Stimulated activated CD4-positive, alpha-beta T cell treated with anti-CD3 and anti-CD28 coated beads, Interleukin-4, amount 100 ng/mL, for 1 hour (primary cell): ENCODE results near the gene MAPRE3.

ENCODE experiments used
- DNase-seq: peaks from one replicate; pipeline ENCODE4 v3.0.0-alpha.2; 2020

The MAPRE3 gene

GRCh38 chr2:26986576-26986975, 16.1 kb downstream of the MAPRE3 start:
- no peak for DNase-seq

DNA sequence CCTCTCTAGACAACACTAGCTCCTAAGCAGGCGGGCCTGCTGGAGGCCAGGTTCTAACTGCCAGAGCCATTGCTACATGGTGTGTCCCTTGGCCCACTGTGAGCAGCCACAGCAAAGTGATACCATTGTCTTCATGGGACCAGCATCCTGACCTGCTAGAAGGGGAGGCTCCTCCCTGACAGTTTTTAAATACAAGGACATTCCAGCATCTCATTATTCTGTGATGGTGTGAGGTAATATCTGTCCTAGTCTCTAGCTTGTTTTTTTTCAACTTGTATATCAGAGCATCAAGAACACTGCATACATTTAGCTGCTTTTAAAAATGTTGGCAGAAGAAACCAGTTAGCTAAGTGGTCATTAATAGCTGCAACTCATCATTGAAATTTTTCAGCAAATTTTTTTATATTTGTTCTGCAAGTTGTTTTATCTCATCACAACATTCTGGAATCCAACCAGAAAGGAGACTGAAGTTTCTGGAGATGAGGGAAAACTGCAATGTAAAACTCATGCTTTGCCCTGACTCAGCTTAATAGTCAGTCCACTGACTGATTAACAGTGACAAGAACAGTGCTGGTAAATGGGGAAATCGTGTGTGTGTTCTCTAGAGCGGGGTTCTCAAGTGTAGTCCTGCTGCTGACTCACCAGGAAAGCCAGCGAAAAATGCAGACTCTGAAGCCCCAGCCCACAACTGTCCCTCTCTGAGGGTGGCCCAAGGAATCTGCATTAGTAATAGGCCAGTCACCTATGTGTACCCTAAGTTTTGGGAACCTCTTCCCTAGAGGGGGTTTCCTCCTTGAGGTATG, 17.8 kb downstream of the MAPRE3 start:
- no peak for DNase-seq

DNA sequence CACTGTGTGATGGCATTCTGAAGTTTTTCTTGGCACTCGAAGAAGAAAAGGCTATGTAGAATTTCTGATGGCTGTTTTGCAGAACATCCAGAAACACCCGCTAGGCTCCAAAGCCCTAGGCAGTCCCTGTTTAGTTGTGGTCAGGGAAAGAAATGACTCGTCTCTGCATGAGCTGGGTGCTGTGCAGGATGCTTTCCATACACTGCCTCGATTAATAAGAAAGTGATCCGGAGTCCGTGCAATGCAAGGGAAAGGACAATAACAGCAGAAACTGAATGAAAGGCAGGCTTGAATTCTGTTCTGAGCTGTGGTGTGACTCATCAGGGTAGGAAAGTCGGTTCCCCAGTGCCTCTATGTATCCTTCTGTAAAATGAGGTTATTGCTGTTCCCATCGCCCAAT, 18.7 kb downstream of the MAPRE3 start:
- no peak for DNase-seq

GRCh38 chr2:26991717-26992116, 21.3 kb downstream of the MAPRE3 start:
- no peak for DNase-seq

DNA sequence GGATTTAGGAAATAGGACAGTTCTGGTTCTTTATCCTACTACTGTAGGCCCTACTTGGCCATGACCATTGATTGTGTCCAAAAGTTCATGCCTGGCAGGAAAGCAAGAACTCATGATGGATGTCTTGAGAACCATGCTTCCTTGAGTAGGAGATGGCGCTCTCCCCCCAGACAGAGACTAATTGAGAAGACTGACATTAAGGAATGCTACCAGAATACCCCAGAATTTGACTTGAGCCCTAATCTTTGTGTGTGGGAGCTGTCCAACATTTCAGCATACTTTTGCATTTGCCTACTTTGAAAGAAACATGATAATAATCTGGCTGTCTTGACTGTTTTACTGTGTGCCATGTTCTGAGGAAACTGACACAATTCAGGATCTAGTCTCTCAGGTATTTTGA, 23.3 kb downstream of the MAPRE3 start:
- no peak for DNase-seq

GRCh38 chr2:26994983-26995382, 24.5 kb downstream of the MAPRE3 start:
- DNase-seq: no peak

DNA sequence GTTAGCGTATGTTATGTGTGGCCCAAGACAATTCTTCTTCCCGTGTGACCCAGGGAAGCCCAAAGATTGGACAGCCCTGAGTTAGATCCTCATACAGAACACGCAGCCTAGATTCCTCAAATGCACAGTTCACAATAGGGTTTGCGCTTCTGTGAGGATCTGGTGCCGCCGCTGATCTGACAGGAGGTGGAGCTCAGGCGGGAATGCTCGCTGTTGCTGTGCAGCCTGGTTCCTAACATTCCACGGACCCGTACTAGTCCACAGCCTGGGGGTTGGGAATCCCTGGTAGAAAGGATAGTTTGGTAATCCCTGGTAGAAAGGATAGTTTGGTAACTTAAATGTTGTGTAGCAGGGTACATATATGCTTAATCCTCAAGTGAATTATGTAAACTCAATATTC, 27.0 kb downstream of the MAPRE3 start:
- no peak for DNase-seq

DNA sequence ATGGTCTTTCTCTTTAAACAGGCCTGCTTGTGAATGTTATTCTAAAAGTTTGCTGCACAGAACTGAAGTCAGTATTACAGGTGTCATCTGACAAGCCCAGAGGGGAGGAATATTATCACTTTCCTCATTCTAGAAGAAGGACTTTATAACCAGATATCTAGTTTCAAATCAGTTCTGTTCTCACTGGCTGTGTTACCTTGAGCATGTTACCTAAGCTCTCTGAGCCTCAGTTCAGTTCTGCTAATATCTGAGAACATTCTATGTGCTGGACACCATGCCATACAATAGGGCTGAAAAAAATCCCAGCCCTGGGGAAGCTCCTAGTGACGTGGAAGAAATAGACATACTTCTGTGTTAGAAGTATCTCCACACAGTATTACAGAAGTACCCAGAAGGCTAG, 27.9 kb downstream of the MAPRE3 start:
- no peak for DNase-seq

DNA sequence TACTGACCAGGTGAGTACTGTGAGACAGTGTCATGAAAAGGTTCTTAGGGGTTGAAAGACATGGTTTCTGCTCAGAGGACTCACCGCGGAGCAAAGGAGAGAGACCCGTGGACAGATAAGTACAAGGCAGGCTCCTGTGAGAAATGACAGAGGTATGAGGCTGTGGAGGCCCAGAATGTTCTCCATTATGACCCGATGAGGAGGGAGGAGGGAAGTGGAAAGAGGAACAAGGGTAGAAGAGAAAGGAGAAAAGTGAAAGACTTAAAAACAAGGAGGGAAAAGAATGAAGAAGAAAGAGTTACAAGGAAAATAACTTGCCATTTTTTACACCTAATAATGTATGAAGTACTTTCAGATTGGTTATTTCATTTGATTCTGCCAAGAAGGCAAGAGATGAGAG, 29.8 kb downstream of the MAPRE3 start:
- no peak for DNase-seq

GRCh38 chr2:27000995-27001394, 30.6 kb downstream of the MAPRE3 start:
- DNase-seq: no peak

- no peak for DNase-seq
Measured at GRCh38 chr2:27001950-27002349, 31.5 kb downstream of the MAPRE3 start.

DNA sequence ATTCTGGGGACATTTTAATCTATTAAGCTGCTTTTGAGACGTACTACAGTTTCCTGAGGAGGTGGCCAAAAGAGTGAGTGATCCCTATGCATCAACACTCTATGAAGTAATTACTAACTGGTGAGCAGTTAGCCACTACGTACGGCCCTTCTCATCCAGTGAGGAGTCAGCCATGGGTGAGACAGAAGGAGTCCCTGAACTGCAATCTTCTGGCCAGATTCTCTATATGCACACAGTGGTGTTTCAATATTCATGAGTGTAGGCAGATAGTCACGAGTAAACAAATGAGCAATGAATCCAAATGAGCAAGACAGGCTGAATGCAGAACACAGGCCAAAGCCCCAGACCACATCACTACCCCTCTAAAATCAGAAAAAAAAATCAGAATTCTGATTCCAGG, 32.6 kb downstream of the MAPRE3 start:
- DNase-seq: no peak

- no peak for DNase-seq
Measured at GRCh38 chr2:27003857-27004256, 33.4 kb downstream of the MAPRE3 start.

DNA sequence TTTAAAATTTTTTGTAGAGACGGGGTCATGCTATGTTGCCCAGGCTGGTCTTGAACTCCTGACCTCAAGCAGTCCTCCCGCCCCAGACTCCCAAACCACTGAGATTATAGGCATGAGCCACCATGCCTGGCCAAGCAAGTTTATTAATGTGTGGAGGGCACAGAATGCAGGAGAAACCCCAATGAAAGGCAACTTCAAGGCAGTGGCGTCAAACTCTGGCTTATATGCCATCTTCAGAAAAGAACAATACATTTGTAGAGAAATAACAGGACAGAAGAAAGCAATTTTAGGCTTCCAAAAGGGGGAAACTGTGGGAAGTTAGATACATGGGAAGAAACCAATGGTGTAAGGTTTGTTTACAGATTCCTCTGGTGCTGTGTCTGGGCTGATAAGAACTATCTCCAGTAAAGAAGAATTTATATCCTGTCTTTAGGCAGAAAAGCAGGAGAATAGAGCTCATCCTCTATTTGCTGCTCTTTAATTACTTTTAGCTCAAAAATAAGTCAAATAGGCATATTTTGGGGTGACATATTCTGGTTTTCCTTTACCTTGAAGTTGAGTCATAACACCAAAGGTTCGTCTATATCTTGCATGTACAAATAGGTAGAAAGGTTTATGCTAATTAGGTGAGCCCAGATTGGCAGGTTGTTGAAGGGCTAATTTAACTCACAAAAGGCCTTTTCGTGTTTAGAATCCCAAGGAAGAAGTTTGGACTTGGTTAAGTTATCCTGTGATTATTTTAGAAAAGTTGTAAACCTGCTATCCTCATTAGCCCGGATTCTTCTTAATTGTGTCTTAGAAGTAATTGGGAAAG, 36.4 kb downstream of the MAPRE3 start:
- DNase-seq: no peak

- no peak for DNase-seq
Measured at GRCh38 chr2:27007416-27008374, 37.3 kb downstream of the MAPRE3 start.

DNA sequence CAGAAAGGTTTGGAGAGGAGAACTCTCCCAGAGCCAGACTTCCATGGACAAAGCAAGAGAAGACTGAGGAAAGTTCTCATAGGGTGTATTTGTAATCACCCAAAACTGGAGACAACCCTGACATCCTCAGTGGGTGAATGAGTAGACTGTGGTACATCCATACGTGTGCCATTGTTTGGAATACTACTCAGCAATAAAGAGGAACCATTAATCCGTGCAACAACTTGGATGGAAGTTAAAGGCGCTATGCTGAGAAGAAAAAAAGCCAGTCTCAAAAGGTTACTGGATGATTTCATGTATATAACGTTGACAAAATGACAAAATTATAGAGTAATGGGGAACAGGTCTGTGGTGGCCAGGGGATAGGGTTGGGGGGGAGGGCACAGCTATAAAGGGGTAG, 38.2 kb downstream of the MAPRE3 start:
- no peak for DNase-seq

- no peak for DNase-seq
Measured at GRCh38 chr2:27009083-27009482, 38.6 kb downstream of the MAPRE3 start.

DNA sequence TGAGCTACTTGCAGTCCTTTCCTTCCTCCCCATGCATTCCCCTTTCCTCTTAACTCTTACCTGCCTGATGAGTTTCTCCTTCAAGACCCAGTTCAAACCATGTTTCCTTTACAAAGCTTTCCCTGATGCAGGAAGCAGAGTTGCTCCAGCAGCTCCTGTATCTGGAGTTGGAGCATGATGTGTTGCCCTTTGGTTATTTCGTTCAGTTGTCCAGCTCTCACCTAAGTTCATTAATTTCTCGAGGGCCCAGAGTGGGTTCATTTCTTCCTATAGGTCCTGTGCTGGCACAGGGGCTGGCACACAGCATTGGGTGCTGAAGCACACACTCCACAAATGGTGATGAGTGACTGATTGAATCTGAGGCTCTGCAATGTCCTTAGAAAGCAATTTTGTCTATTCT, 39.3 kb downstream of the MAPRE3 start:
- DNase-seq: no peak

DNA sequence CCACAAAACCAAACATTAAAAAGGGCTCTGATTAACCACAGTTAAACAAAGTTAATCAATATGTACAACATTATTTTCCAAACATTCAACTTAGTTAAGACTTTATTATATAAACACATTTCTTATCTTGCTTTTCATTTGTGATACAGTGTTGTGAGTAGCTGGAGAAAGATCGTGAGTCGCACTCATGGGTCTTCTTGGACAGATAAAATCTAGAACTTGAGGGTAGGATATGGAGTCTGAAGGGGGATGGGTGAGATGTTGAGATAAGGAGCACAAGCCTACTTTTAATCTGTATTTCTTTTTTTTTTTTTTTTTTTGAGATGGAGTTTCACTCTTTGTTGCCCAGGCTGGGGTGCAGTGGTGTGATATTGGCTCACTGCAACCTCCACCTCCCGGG, 39.7 kb downstream of the MAPRE3 start:
- DNase-seq: no peak

- DNase-seq: no peak
Measured at GRCh38 chr2:27013738-27014137, 43.3 kb downstream of the MAPRE3 start.

DNA sequence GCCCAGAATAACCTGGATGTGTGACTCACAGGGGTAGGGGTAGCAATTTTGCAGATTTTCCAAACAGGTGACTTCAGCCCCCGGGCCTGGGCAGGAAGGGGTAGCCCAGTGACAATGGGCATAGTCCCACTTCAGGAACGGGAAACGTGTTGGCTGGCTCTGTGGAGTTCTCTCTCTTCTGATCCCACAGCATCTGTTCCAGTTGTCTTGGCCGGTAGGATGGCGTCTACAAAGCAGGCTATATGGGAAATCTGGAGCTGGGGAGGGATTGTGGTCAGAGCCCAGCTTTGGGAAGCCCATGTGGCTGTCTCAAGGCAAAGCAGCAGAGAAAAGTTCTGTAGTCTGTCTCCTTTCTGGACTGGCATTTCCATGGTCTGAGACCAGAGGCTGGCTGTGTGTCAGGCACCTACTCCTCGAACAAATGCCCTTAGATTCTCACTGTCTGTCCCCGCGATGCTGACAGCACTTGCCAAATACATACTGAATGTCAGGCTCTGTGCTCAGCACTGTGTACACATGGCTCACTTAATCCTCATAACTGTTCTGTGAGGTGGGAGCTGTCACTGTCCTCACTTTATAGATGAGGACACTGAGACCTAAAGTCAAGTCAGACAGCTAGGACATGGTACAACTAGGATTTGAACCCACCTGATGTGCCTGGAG, 44.5 kb downstream of the MAPRE3 start:
- no peak for DNase-seq

DNA sequence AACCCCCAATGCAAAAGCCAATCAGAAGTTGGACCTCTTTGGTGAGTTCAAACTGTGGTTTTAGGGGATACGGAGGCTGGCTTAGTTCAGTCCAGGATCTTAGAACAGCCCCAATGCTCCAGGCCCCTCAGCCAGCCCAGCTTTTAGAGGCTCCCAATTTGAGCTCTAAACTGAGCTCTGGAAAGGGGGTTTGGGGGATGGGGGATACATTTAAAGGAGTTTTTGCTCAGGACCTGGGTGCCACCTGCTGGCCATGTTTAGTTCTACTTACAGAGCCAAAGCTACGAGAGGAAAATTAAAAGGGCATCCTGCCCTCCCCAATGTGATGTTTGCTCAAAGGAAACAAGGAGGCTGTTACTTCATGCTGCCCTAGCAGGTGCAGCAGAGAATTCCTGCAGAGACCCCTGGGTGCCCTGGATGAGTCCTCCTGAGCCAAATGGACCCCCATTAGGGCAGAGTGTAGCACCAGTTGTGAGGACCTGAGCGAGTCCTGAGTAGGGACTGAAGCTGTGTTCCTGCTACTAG, 46.4 kb downstream of the MAPRE3 start:
- DNase-seq: peak; percentile 48
